H1 (cell line): Measurements from ENCODE around the gene C15orf39. TPM values are rescaled to one million over a fixed set of nuclear protein-coding genes. Genes with fewer than 3 reads are reported as not detected.

ENCODE experiments used
- ASH2L ChIP-seq: fragments of 200-600, 300-600 bp; sonication (generic); IDR thresholded peaks from one replicate; pipeline ENCODE4 v1.7.1; 2017; ENCODE audit warnings: low read length
- E2F6 ChIP-seq: IDR thresholded peaks from 2 replicates; pipeline ENCODE4 v1.6.1; 2012; ENCODE audit warnings: inconsistent platforms
- EP300 ChIP-seq, 2 experiments: IDR thresholded peaks; 1 replicate in 1 of 2; 2 replicates in 1 of 2; pipeline ENCODE4 v1.6.1; 2011 to 2012; ENCODE audit warnings: low read depth in 2 of 2, low read length in 2 of 2, mild to moderate bottlenecking in 2 of 2, borderline replicate concordance in 1 of 2, inconsistent platforms in 1 of 2, moderate library complexity in 1 of 2
- PHF8 ChIP-seq: fragments of 200-600 bp; sonication (generic); conservative IDR thresholded peaks from 2 replicates; pipeline ENCODE4 v1.7.1; 2012; ENCODE audit warnings: low read depth, mild to moderate bottlenecking, inconsistent platforms, low read length, moderate library complexity
- RAD21 ChIP-seq, 2 experiments: IDR thresholded peaks in 1 of 2; conservative IDR thresholded peaks in 1 of 2; 2 replicates each; pipeline ENCODE4 v1.6.1; 2011; ENCODE audit warnings: low read depth in 2 of 2, low read length in 2 of 2, improper control_type of control experiment in 1 of 2, inconsistent platforms in 1 of 2, mild to moderate bottlenecking in 1 of 2, moderate library complexity in 1 of 2
- SIN3A ChIP-seq, 2 experiments: IDR thresholded peaks in 1 of 2; conservative IDR thresholded peaks in 1 of 2; 2 replicates each; pipeline ENCODE4 v1.6.1; 2011 to 2012; ENCODE audit warnings: low read length in 2 of 2, improper control_type of control experiment in 1 of 2, low read depth in 1 of 2, mild to moderate bottlenecking in 1 of 2
- SIRT6 ChIP-seq: IDR thresholded peaks from one replicate; pipeline ENCODE4 v1.7.1; 2012; ENCODE audit warnings: low read length, inconsistent platforms
- USF2 ChIP-seq: IDR thresholded peaks from 2 replicates; pipeline ENCODE4 v1.6.1; 2011; ENCODE audit warnings: low read length, improper control_type of control experiment
- polyA plus RNA-seq, 7 experiments: library from polyadenylated mRNA; depleted of rRNA in 3 of 7; stranded (reverse) in 5 of 7; unstranded in 2 of 7; fragments of >200 nt in 5 of 7; fragments of 200-250 nt in 2 of 7; gene quantifications; 1 replicate in 5 of 7; 2 replicates in 1 of 7; 4 replicates in 1 of 7; pipeline versions ENCODE4 v1.2.1 to v1.2.3, GENCODE V29; 2011 to 2013; ENCODE audit warnings: missing spikeins in 2 of 7, mixed read lengths in 2 of 7
- total RNA-seq: library from RNA; stranded (reverse); fragmentation: NEBNext Ultra II Directional; extraction: Animal tissue kit (Norgen Biotek cat#: 25700); gene quantifications from 2 replicates; pipeline ENCODE4 v1.2.1, GENCODE V29; 2021
- TF ChIP-seq, protein P1 (sequence below): IDR thresholded peaks from 2 replicates; pipeline ENCODE4 v1.6.1; 2012; ENCODE audit warnings: inconsistent platforms

C15orf39 gene
- total and polyA plus RNA-seq, 2 of the 8 experiments (the other 6 are each of a cell fraction or from before 2014, with no cell fraction given), result 13.8 to 38.5 TPM

- TF ChIP-seq USF2 (peak; percentile 33; the same call in 1 of the 2 replicates), RAD21 (IDR thresholded peaks at IDR 0.05 in 1 of 2, conservative IDR thresholded peaks at IDR 0.05 in 1 of 2; ENCODE audit: low read depth in 2 of 2, low read length in 2 of 2) (no peak), SIRT6 (no peak), SIN3A (conservative IDR thresholded peaks at IDR 0.05 in 1 of 2, IDR thresholded peaks at IDR 0.05 in 1 of 2; ENCODE audit: low read depth in 1 of 2, low read length in 2 of 2) (peak in 1 of 2 experiments; percentile 38; a peak in 1 of 4 replicates), EP300 (IDR thresholded peaks at IDR 0.05; ENCODE audit: borderline replicate concordance in 1 of 2, low read depth in 2 of 2, low read length in 2 of 2) (no peak), E2F6 (peak; percentile 68), ASH2L (no peak), PHF8 (0 out of 2 replicates have a peak, but pooled peaks have one; percentile 40)
- TF ChIP-seq, protein P1, sequence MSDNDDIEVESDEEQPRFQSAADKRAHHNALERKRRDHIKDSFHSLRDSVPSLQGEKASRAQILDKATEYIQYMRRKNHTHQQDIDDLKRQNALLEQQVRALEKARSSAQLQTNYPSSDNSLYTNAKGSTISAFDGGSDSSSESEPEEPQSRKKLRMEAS, result peak; percentile 91
Observed at GRCh38 chr15:75202251-75203016, 752 bp downstream of the C15orf39 start (continued).
